Medulla oblongata (tissue), 1 donor: Measurements from ENCODE around the gene DCTN5.
"Not testable (repeated sequence)": the region's sequence is repeated elsewhere in the genome, so short reads cannot be mapped to it uniquely, and the experiment has no call there.

ENCODE experiments used
- DNase-seq: peaks from one replicate; pipeline ENCODE4 v3.0.0-alpha.2; 2015; ENCODE audit errors: extremely low spot score

The DCTN5 gene

DNA sequence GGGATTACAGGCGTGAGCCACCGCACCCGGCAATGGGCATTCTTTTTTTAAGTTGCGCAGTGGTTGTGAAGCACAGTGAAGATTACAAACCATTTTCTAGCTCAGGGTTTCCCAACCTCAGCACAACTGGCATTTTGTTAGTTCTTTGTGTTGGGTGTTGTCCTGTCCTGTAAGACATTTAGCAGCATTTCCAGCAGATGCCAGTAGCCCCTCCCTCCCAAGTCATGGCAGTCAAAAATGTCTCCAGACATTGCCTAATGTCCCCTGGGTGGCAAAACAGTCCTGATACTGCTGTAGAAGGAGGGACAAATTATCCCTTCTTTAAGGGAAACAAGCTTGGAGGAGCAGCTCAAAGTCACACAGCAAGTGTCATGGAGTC is 53.0 kb downstream of the DCTN5 start:
- no peak for DNase-seq

- no peak for DNase-seq
Observed at GRCh38 chr16:23694644-23695373, 53.5 kb downstream of the DCTN5 start.

GRCh38 chr16:23695756-23696155 is 54.5 kb downstream of the DCTN5 start:
- DNase-seq, result no peak

DNA sequence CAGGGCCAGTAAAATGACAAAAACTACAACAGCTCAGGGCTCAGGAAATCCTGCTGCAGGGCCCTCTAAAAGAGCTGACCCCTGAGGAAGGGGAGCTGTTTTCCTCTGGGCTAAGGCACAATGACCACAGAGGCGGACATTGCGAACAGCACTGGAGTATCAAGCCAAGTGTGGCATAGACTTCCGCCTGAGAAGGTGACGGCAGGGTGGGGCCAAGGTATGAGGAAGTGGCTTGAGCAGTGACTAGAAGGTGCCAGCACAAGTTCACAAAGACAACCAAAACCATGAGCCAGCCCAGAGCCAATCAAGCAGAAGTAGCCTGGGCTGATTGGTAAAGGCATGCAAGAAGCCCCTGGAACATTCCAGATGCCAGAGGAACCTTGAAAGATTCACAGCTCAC is 57.8 kb downstream of the DCTN5 start:
- no peak for DNase-seq

DNA sequence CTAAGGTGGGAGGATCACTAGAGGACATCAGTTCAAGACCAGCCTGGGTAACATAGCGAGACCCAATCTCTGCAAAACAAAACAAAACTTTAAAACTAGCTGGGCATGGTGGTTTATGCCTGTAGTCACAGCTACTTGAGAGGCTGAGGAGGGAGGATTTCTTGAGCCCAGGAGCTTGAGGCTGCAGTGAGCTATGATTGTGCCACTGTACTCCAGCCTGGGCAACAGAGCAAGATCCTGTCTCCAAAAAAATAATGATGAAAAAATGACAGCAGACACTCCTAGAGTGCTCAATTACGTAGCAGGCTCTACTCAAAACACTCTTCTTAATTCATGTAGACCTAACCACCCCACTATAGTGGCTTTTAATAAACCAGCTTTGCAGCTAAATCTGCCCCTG is 58.8 kb downstream of the DCTN5 start:
- DNase-seq, result no peak

DNA sequence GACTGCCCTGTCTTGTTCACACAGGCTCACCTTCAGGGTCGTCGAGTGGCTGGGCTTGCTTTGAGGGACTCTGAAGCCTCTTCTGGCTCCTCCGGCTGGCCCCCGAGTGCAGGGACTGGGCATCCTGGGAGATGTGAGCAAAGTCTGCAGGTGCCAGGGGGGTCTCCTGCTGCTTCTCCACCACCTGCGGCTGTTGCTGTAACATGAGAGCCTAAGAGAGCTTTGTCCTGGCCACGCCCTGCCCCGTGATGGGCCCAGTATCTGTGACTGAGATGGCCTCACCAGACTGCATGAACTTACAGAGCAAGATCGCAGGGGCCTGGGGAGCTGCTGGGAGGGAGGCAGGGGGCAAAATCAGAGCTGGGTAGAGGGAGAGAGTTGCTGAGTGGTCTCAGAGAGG is 59.2 kb downstream of the DCTN5 start:
- no peak for DNase-seq

- DNase-seq, result no peak
Observed at GRCh38 chr16:23701045-23701444, 59.8 kb downstream of the DCTN5 start.

DNA sequence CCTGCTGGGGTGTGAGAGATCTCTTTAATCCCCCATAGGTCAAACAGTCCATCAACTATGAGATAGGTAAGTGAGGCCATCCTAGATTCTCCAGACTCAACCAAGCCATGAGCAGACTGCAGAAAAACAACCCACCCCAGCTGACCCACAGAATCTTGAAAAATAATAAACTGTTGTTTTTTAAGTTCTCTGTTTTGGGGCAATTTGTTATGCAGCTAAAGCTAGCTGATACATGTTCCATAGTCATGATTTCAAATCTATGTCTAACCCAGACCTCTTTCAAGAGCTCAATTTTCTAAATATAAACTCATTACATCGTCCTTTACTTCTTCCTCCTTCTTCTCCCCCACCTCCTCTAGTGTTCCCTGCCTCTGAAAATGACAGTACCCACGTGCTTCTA is 61.7 kb downstream of the DCTN5 start:
- DNase-seq, result no peak

DNA sequence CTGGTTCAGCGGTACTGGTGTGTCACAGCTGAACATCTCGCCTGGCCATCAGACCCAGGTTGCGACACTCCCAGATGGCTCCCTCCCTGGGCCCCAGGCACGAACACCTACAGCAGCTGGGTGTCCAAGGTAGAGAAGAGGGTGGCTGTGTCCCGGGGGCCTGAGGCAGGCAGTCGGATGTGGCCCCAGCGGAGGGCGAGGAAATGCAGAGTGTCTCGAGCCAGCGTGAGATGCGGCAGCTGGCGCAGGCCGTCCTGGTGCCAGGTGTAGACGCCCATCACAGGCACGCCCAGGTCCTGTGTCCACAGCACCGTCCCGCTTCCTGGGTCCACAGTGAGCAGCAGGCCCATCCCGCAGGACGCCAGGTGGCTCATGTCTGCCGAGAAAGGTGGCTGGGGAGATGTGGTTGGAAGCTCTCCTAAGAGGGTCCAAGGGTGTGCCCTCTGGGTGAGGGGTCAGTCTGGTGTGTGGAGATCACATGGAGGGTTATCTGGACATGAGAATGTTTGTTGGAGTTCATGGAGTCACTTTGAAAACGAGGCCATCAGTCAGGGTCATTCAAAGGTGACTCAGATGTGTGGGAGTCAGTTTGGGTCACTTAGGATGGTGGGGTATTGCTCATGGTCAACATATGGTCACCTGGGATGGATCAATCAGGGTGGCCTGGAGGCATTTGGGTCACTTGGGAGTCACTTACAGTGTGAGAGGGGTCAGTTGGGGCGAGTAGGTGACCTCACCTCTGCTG is 63.7 kb downstream of the DCTN5 start:
- no peak for DNase-seq

GRCh38 chr16:23705517-23705902 is 64.2 kb downstream of the DCTN5 start:
- DNase-seq, result no peak

- no peak for DNase-seq
Observed at GRCh38 chr16:23706439-23706838, 65.2 kb downstream of the DCTN5 start.

- no peak for DNase-seq
Observed at GRCh38 chr16:23709536-23709935, 68.3 kb downstream of the DCTN5 start.

- DNase-seq, result no peak
Observed at GRCh38 chr16:23710008-23710407, 68.7 kb downstream of the DCTN5 start.

DNA sequence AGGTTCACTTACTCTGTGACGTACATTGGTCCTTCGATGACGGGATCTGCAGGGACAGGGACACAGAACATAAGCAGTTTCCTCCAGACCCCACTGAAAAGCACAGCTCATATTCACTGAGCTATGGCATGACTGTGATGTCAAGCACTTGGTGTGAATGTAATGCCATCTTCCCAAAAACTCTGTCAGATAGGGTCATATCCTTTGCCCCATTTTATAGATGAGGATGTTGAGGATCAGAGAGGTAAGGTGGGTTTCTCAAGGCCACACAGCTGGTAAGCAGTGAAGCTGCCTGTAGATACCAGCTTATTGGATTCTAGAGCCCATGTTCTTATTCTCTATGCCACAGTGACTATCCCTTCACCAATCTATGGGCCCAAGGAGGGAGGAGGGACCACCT is 69.2 kb downstream of the DCTN5 start:
- no peak for DNase-seq

GRCh38 chr16:23711785-23712184 is 70.5 kb downstream of the DCTN5 start:
- DNase-seq, result no peak

DNA sequence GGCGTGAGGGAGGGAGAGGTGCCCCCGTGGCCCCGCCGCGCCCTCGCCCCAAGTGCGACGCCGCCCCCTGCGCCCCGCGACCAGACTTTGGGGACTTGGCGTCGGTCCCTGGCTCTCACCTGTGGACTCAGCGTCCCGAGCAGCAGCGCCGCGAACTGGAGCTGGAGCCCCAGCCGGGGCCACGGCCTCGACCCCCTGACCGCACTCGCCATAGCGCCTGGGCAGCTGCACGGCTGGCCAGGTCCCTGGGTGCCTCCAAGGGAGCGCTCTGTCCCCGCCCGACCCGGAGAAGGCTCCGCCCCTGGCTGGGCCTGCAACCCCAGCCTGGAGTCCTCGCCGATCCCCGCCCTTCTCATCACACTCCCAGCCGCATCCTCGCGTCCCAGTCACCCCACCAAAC is 71.7 kb downstream of the DCTN5 start, which contains the start of gene ERN2:
TSS of gene ERN2 (minus strand) at position 247 of the 400 bp plus-strand sequence. CDS start at position 212, 35 bp downstream.
- DNase-seq, result no peak

DNA sequence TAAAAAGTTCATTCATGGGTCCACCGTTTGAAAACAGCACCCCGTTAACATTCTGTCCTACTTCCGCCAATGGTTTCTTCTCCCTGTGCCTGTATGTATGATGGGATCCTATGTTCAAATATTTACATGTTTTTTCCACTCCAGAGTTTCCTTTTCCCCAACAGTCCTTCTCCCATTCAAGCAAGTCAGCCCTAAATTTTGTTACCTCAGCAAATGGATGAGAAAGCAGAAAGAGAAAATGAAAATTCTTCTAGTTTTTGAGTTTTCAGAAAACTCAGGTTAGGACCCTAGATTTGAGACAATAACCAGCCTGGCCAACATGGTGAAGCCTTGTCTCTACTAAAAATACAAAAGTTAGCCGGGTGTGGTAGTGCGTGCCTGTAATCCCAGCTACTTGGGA is 75.2 kb downstream of the DCTN5 start:
- no peak for DNase-seq

- DNase-seq, result not testable (repeated sequence)
Observed at GRCh38 chr16:23722613-23723240, 81.5 kb downstream of the DCTN5 start.

GRCh38 chr16:23724096-23724784 is 83.0 kb downstream of the DCTN5 start:
- no peak for DNase-seq

DNA sequence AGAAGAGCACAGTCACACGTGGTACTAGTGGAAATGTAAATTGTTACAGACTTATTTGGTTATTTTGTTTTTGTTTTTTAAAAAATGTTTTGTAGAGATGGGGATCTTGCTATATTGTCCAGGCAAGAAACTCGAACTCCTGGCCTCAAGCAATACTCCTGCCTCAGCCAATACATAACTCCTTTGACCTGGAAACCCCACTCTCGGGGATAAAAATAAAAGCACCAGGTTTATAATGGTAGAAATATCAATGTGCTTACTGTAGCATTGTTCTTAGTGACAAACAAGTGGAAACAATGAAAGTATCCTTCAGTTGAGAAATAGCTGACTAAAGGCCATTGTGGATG is 83.5 kb downstream of the DCTN5 start:
- no peak for DNase-seq

DNA sequence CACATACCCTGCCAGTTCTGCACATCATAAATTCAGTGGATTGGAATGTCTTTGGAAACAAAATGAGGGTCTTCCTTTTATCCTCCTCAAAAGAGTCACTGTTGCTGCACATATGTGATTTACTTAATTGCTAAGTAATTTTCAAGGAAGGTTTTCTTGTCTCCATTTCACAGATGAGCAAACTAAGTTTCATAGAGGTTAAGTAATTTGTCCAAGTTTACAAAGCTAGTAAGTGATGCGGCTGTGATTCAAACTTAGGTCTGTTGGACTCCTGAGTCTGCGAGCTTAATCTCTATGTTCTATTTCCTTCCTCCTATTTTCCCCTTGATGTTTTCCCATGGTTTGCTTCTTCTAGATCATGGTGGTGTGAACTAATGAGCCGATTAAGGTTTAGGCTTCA is 85.4 kb downstream of the DCTN5 start:
- no peak for DNase-seq
